MCF 10A (cell line): ENCODE results near the gene MTMR10. TPM values are rescaled to one million over a fixed set of nuclear protein-coding genes. Genes with fewer than 3 reads are reported as not detected.
A peak's percentile ranks its signal among the peaks of the same experiment; 100 is the strongest.

Experiments
- BruUV-seq: library from RNA; stranded (reverse); fragments of 400-500 nt; replicated peaks from 2 replicates; lab custom pipeline; 2021; lab: Mats Ljungman, UMichigan
- CTCF ChIA-PET: fragments of 300-600 bp; sonication (Branson Sonifier 250); formaldehyde crosslinking; extraction: SDS; loops from one replicate; lab custom pipeline; 2021; ENCODE audit warnings: antibody characterized with exemption, inconsistent platforms; lab: Yijun Ruan, JAX
- POLR2A ChIA-PET: fragments of 300-600, 350-650 bp; sonication (Branson Sonifier 250); formaldehyde crosslinking; extraction: SDS; loops from one replicate; lab custom pipeline; 2020; ENCODE audit warnings: antibody characterized with exemption, inconsistent platforms; lab: Yijun Ruan, JAX
- DNase-seq: peaks from one replicate; pipeline ENCODE4 v3.0.0-alpha.2; 2018; ENCODE audit not compliant: unreplicated experiment
- H3K27ac Mint-ChIP-seq: one replicate; pipeline ENCODE4 v1.8.0; 2022; ENCODE audit warnings: mild to moderate bottlenecking, low read depth, mixed read lengths; ENCODE audit not compliant: unreplicated experiment
- H3K27me3 Mint-ChIP-seq: one replicate; pipeline ENCODE4 v1.8.0; 2022; ENCODE audit warnings: mixed read lengths; ENCODE audit not compliant: insufficient read depth, unreplicated experiment
- H3K36me3 Mint-ChIP-seq: one replicate; pipeline ENCODE4 v1.8.0; 2022; ENCODE audit warnings: mild to moderate bottlenecking, moderate library complexity, mixed read lengths; ENCODE audit not compliant: insufficient read depth, unreplicated experiment
- H3K4me1 Mint-ChIP-seq: one replicate; pipeline ENCODE4 v1.8.0; 2022; ENCODE audit warnings: mixed read lengths; ENCODE audit not compliant: insufficient read depth, unreplicated experiment
- H3K4me3 Mint-ChIP-seq: one replicate; pipeline ENCODE4 v1.8.0; 2022; ENCODE audit warnings: mild to moderate bottlenecking, moderate library complexity, mixed read lengths; ENCODE audit not compliant: unreplicated experiment
- H3K9me3 Mint-ChIP-seq: one replicate; pipeline ENCODE4 v1.8.0; 2022; ENCODE audit warnings: mixed read lengths; ENCODE audit not compliant: unreplicated experiment
- CTCF ChIP-seq: fragments of 200-600 bp; IDR thresholded peaks from one replicate; pipeline ENCODE4 v1.8.0; 2022; ENCODE audit warnings: antibody characterized with exemption, mild to moderate bottlenecking; ENCODE audit not compliant: unreplicated experiment
- intact Hi-C: fragments of 100-400 bp; cut with micrococcal nuclease; formaldehyde crosslinking; loops from 2 replicates; pipeline ENCODE4 v1.14.1; 2022
- total RNA-seq: library from RNA; stranded (reverse); gene quantifications from 2 replicates; pipeline ENCODE4 v1.2.3, GENCODE V29; 2022

The MTMR10 gene
- total RNA-seq, 1 experiment from 2014 or later, result 11.4 TPM

GRCh38 chr15:30969724-30970123 is 21.7 kb downstream of the MTMR10 start:
- BruUV-seq, result no TSS peak
- TF ChIP-seq CTCF, result no peak
- H3K27ac Mint-ChIP-seq, result no peak overlapping the region
- intact Hi-C loops, result no loop called here
- no peaks in the 10 kb centered on the region for H3K4me1 Mint-ChIP-seq
- peaks cover 32% of the 10 kb centered on the region for H3K36me3 Mint-ChIP-seq
- no peak for DNase-seq
- ChIA-PET CTCF (interaction anchor here (0.9 to 2.8 kb wide), 3 partner anchors 11 to 160 kb away, joined by 4 to 7 read pairs (median 4); no protein-coding TSS in a partner anchor), POLR2A (interaction anchor here (2.4 kb wide), 1 partner anchor 22 kb away, joined by 10 read pairs; the partner anchor contains the start of gene MTMR10)
- no peaks in the 10 kb centered on the region for H3K9me3 Mint-ChIP-seq
- H3K27me3 Mint-ChIP-seq, result no peaks in the 10 kb centered on the region
- no peak overlapping the region for H3K4me3 Mint-ChIP-seq

GRCh38 chr15:30963681-30964080 is 27.7 kb downstream of the MTMR10 start:
- H3K27me3 Mint-ChIP-seq, result no peaks in the 10 kb centered on the region
- H3K27ac Mint-ChIP-seq, result peak overlapping the region; percentile 36
- BruUV-seq, result no TSS peak
- DNase-seq, result no peak
- H3K4me1 Mint-ChIP-seq, result peaks cover 15% of the 10 kb centered on the region
- intact Hi-C loops, result no loop called here
- H3K36me3 Mint-ChIP-seq, result peaks cover 36% of the 10 kb centered on the region
- H3K9me3 Mint-ChIP-seq, result no peaks in the 10 kb centered on the region
- no peak for TF ChIP-seq CTCF
- no peak overlapping the region for H3K4me3 Mint-ChIP-seq
- CTCF ChIA-PET, result interaction anchor here (0.5 to 3.9 kb wide), 7 partner anchors 10 to 184 kb away, joined by 3 to 37 read pairs (median 6); no protein-coding TSS in a partner anchor
- POLR2A ChIA-PET, result interaction anchor here (1.0 to 4.8 kb wide), 2 partner anchors 11 to 28 kb away, joined by 3 to 30 read pairs; partner anchors contain the start of gene MTMR10

- H3K9me3 Mint-ChIP-seq, result no peaks in the 10 kb centered on the region
Measured at GRCh38 chr15:30962659-30963058, 28.8 kb downstream of the MTMR10 start.

More at GRCh38 chr15:30962659-30963058, 28.8 kb downstream of the MTMR10 start:
- Mint-ChIP-seq H3K4me1 (peaks cover 15% of the 10 kb centered on the region), H3K27ac (peak overlapping the region; percentile 61), H3K4me3 (no peak overlapping the region), H3K36me3 (peaks cover 36% of the 10 kb centered on the region), H3K27me3 (no peaks in the 10 kb centered on the region)
- no TSS peak for BruUV-seq
- intact Hi-C loops, result no loop called here
- ChIA-PET POLR2A (interaction anchor here (0.7 to 4.8 kb wide), 11 partner anchors 9 to 527 kb away, joined by 3 to 30 read pairs (median 4); partner anchors contain the start of genes FAN1 and MTMR10), CTCF (interaction anchor here (0.6 to 3.9 kb wide), 9 partner anchors 9 to 166 kb away, joined by 3 to 37 read pairs (median 4); no protein-coding TSS in a partner anchor)
- no peak for DNase-seq
- no peak for TF ChIP-seq CTCF
